GF-D8 (cell line): ENCODE results near the gene ACOX3.
"Not testable (repeated sequence)": the region's sequence is repeated elsewhere in the genome, so short reads cannot be mapped to it uniquely, and the experiment has no call there.

Experiments
- DNase-seq: peaks from one replicate; lab custom pipeline; 2025; lab: John Stamatoyannopoulos, UW

Gene ACOX3

DNA sequence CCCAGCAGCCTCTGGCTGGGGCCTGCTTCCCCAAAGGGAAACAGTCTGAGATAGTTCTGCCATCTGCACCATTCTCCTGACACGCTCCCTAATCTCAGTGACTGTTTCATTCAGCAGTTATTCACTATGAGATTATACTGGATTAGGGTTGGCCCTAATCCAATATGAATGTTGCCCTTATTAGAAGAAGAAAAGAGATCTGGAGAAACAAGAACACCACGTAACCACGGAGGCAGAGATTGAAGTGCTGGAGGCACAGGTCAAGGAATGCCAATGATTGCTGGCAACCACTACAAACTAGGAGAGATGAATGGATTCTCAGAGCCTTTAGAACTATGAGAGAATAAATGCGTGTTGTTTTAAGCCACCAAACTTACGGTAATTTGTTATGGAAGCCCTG is 7.4 kb downstream of the ACOX3 start:
- no peak for DNase-seq

DNA sequence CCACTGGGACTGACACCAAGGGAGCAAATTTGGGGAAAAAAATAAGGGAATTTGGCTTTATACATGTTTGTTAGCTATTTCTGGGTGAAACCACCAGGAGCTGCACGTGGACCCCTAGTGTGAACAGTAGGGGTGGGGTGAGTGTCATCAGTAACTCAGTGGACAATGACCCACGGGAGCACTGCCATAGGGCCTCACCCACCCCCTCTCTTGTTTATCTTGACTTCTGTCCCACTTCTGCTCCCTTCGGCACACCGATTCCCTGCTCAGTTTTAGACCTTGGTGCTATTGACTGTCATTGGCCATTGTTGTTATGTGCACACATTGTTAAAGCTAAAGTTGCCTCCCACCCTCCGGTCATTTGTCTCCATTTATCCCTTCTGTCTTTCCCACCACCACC is 9.0 kb downstream of the ACOX3 start:
- DNase-seq, result no peak

DNA sequence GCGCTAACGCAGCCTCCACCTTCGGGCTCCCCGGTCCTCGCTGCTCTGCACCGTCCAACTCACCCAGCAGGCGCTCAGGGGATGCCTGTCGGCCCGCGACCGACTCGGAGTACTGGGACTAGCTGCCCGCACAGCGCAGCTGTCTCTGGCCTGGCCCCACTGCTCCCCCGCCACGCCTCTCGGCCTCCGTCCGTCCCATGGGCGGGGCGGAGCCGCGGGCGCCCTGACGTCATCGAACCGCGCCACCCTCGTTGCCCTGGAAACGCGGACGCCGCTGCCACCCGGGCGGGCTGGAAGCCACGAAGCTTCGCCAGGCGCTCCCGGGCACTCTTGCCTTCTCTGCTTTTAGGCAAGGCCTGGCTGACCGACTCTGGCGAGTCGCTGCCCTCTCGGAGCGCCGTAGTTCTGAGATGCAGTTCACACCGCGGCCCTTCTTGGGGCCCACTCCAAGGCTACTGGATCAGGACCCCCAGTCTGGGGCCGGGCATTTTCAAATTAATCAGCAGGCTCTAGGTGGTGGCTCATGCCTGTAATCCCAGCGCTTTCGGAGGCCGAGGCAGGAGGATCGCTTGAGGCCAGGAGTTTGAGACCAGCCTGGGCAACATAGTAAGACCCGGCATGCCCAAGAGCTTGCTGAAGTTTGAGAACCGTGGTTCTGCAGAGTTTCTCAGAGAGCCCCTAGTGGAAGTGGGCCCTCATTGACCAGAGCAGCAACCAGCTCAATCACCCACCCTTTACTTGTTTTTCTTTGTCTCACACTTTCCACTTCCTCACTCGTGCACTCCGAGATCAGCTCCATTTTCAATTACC is 12.0 kb downstream of the ACOX3 start:
- DNase-seq, result peak; percentile 44

DNA sequence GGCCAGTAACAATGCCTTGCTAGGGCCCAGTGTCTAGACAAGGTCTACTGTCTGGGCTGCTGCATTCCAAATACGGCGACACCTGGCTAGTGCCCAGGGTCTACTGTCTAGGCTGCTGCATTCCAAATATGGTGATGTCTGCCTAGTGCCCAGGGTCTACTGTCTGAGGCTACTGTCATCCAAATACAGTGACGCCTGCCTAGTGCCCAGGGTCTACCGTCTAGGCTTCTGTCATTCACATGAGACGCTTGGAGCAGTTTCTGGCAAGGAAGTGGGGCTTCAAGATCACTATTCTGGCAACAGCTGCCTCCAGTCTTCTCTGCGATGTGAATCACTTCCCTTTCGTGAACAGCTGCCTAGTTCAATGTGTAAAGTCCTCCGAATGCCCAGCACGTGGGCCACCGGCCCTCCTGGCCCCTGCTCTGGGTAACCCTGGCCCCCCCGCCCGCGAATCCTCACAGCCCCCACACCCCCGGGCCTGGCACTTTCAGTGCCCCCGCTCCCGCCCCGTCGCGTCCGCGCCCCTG is 12.7 kb downstream of the ACOX3 start:
- no peak for DNase-seq

DNA sequence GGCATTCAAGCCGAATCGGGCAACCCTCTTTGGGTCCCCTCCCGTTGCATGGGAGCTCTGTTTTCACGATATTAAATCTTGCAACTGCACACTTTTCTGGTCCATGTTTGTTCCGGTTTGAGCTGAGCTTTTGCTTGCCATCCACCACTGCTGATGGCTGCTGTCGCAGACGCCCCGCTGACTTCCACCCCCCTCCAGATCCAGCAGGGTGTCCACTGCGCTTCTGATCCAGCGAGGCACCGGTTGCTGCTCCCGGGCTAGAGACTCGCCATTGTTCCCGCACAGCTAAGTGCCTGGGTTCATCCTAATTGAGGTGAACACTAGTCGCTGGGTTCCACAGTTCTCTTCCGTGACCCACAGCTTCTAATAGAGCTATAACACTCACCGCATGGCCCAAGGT is 13.3 kb downstream of the ACOX3 start:
- DNase-seq, result no peak

DNA sequence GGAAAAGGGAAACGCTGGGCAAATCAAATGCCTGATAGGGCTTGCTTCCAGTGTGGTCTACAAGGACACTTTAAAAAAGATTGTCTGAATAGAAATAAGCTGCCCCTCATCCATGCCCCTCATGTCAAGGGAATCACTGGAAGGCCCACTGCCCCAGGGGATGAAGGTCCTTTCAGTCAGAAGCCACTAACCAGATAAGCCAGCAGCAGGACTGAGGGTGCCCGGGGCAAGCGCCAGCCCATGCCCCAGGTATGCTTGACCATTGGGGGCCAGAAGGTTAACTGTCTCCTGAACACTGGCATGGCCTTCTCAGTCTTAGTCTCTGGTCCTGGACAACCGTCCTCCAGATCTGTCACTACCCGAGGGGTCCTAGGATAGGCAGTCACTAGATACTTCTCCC is 17.7 kb downstream of the ACOX3 start:
- DNase-seq, result no peak

DNA sequence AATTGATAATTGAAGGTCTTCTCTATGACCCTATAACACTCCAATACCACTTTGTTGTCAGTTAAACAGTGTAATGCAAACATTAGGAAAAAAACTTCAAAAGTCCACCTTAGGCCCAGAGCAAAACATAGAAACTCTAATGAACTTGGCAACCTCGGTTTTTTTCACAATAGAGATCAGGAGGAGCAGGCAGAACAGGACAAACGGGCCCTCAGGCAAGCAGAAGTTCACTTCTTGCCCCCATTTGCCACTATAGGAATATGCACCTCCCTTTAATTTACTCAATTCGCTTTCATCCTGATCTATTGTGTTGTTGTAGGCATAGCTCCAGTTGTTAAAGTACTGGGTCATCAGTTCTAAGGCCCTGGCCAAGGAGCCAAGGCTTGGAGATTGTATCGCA is 18.2 kb downstream of the ACOX3 start:
- no peak for DNase-seq

DNA sequence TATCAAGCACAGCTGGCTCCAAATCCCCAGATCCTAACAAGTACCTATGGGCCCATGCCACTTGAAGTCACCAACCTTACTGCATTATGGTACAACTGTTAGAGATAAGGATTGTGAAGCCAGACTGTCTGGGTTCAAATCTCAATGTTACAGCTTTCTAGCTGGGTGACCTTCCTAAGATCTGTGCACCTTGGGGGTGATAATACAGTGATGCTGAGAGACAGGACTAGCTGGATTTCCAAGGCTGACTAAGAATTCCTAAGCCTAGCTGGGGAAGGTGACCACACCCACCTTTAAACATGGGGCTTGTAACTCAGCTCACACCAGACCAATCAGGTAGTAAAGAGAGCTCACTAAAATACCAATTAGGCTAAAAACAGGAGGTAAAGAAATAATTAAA is 20.4 kb downstream of the ACOX3 start:
- not testable (repeated sequence) for DNase-seq

DNA sequence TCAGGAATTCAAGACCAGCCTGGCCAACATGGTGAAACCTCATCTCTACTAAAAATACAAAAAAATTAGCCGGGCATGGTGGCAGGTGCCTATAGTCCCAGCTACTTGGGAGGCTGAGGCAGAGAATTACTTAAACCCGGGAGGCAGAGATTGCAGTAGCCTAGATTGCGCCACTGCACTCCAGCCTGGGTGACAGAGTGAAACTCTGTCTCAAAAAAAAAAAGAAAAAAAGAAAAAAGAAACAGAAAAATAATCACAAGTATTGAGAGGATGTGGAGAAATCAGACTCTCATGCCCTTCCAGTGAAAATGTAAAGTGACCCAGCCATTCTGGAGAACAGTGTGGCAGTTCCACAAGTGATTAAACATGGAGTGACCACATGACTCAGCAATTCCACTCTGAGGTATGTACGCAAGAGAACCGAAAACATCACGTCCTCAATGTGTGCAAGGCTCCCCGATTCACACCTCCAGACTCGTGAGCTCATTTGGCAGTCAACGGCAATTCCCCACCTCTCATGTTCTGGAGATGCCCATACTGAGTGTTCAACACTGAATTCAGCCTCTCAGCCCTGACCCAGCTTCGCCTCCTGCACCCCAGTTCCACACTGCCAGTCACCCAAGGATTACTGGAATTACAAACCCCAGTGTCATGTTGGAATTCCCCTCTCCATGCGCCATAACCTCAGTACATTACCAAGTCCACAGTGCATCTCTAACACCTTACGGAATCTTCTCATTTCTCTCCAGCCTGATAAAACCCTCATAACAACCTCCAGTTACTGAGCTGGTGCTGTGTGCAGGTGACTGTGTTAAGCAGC is 21.1 kb downstream of the ACOX3 start:
- no peak for DNase-seq

DNA sequence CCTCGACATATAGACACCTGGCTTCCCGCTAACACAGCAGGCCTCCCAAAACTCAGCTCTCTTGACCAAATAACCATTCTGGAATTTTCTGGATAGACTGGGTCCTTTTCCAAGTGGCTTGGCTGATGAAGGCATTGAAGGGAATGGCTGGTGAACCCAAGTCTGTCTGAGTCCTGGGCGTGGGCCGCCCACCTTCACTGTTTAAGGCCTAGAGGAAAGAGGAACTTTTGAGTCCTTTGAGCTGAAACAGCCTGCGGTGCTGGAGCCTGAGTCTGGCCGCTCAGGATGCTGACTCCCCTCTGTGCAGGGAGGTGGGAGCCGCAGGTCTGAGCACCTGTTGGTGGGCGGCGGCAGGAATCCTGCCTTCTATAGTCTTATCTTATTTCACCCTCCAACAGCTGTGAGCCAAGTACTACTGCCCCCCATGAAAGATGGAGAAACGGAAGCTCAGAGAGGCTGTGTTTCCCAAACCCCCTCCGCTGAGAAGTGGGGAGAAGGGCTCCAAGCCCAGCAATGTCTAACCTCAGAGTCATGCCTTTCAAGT is 23.4 kb downstream of the ACOX3 start:
- DNase-seq, result no peak

DNA sequence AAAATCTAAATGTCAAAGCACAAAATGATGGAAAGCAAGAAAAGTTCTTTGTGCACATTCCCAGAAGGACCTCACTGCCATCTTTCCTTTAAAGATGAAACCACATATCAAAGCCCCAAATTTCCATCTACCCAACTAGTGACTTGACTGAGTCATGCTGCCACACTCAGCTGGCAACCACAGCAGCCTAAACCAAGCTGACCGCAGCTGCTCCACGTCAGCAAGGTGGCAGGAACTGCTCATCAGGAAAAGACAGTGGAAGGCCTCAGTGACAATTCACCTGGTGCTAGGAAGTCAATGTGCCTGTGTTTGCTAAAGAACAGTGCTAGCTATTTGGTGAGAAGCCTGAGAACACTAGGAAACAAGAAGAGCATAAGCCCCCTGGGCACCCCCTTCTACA is 26.1 kb downstream of the ACOX3 start:
- no peak for DNase-seq

DNA sequence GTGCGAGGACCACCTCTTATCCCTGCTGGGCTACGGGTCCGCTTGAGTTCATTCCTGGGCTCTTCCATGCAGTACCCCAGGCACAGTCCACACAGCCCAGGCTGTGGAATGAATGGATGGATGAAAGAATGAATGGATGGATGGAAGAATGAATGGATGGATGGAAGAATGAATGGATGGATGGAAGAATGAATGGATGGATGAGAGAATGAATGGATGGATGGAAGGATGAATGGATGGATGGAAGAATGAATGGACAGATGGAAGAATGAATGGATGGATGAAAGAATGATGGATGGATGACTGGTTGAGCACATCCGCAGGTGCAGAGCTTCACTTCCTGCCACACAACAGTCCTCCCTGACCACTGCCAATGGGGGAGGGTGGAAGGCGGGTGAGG is 28.2 kb downstream of the ACOX3 start:
- no peak for DNase-seq

DNA sequence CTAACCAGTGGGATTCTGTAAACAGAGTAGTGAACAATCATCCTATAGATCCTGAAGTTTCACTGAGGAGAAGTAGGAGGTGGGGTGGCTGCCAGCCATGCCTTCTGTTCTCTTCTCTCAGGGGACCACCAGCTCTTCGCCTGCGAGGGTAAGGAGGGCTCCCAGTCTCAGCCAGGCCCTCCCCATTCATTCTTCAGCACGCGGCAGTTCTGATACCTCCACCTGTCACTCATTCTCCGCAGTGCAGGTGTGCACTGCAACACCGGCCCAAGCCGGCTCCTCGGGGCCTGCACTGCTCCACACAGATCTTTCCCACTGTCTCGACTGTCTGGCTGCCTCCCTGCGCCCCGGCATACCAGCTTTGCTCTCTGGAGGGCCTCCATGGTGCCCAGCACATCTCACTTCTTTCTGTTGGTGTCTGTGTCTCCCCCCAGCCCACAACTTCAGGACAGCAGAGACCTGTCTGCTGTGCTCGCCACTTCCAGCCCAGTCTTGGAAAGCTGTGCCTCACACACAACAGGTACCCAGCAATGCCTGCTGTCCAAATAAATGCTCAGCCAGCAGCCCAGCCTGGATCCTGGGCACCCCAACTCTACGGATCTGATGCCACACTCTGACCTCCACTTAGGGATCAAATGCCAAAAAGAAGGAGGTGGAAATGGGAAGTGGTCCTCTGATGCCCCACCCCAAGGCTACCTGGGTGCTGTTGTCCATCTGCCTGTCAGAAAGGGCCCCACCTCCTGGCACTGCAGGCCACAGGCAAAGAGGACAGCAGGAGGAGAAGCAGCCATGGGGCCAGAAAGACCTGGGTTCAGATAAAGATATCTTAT is 29.0 kb downstream of the ACOX3 start:
- no peak for DNase-seq

DNA sequence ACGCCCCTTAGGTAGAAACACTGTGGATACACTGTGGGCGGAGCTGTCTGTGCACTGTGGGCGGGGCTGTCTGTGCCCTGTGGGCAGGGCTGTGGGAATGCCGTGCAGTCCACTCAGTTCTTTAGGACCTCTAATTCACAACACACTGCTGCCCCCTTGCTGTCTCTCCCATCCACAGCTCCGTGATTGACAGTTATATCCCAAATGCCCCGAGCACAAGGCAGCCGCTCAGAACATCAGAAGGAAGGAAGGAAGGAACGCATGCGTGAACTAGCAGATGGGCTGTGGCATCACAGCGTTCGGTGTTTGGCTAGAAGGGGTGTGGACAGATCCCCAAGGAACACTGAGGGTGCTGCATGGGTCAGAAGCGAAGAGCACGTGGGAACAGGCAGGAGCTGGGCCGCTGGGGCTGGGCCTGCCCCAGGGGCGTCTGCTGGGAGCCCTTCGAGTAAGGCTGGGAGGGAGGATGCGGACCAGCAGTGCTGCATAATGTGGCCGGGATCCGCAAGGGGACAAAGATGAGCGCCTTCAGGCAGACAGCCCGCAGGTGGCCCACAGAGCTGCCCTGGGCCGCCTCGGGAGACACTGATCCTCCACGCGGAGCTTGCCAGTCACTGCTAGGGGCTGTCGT is 29.8 kb downstream of the ACOX3 start:
- DNase-seq, result no peak

DNA sequence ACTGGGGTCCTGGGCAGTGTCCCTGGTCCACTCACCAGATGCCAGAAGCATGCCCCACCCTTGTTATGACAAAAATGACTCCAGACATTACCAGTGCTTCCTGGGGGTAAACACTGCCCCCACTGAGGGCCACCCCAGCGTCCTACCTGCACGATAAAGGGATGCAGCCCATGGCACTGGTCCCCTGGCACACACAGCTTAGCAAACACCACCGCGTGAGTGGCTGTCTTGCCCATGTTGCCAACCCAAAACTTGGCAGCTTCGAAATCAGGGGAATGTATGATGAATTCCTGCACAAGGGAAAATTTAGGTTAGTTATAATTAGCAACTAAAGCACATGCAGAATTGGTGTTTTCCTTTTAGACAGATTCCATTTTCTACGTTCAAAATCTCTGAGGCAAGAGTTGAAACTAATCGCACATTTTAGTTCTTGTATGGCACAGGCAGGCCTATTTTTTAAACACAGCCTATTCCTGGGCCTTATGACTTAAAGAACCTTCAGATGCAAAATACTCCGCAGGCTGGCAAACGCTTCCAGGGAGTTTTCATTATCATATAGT is 30.4 kb downstream of the ACOX3 start:
- no peak for DNase-seq

DNA sequence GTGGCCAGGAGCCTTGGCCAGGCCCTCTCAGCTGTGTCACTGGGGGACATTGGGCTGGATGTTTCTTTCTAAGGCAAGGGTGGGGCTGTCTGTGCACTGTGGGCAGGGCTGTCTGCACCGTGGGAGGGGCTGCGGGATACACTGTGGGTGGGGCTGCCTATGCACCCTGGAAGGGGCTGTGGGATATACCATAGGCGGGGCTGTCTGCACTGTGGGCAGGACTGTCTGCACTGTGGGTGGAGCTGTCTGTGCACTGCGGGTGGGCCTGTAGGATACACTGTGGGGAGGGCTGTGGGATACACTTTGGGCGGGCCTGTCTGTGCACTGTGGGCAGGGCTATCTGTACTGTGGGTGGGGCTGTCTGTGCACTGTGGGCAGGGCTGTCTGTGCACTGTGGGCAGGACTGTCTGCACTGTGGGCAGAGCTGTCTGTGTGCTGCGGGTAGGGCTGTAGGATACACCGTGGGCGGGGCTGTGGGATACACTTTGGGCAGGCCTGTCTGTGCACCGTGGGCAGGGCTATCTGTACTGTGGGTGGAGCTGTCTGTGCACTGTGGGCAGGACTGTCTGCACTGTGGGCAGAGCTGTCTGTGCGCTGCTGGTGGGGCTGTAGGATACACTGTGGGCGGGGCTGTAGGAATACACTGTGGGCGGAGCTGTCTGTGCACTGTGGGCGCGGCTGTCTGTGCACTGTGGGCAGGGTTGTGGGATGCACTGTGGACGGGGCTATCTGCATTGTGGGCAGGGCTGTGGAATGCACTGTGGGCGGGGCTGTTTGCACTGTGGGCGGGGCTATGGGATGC is 31.1 kb downstream of the ACOX3 start:
- DNase-seq, result no peak

DNA sequence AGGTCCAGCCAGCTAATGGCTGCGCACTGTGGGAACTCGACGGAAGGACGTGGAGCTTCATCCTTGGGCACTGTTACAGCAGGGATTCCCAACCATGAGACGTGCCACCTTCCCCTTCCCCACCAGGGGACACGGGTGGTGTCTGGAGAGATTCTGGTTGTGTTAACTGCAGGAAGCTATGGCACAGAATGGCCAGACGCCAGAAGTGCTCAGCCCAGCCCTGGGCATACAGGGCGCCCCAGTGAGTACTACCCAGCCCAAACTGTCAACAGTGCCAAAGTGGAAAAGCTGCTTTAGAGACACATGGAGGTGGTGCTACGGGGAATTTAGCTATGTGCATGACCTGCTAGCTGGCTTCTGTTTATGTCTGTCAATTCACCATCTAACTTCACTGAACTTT is 32.8 kb downstream of the ACOX3 start:
- DNase-seq, result no peak

DNA sequence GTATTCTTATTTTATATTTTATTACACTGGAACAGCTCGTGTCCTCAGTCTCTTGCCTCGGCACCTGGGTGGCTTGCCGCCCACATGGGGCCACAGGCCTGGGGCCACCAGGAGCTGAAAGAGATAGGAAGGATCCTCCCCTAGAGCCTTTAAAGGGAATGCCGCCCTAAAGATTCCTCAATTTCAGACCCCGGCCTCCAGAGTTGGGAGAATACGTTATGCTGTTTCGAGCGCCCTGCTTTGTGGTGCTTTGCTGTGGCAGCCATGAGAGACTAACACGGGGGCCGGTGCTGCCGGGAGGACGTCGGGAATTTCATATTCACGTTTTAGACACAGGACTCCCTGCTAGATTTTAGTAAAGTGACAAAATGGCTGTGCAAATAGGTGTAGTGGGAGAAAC is 33.2 kb downstream of the ACOX3 start:
- DNase-seq, result no peak

DNA sequence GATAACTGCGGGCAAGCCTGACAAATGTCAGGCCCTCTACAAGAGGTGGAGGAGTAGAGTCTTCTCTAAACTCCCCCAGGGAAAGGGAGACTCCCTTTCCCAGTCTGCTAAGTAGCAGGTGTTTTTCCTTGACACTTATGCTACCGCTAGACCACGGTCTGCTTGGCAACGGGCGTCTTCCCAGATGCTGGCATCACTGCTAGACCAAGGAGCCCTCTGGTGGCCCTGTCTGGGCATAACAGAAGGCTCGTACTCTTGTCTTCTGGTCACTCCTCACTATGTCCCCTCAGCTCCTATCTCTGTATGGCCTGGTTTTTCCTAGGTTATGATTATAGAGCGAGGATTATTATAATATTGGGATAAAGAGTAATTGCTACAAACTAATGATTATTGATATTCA is 33.6 kb downstream of the ACOX3 start:
- DNase-seq, result not testable (repeated sequence)

DNA sequence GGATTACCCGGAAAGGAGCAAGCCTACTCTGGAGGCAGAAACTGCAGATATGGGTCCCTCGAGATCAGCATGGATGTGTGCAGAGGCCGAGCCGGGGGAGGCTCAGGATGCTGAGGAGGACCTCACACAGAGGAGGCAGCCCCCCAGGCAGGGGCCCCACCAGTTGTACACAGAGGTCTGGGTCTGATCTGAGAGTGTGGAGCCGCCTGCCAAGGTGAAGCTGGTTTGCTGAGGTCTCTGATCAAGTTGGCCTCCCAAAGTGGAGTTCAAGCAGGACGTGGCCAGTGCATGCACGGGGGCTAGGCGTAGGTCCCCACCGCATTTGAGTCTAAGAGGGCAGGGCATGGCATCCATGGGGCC is 35.0 kb downstream of the ACOX3 start:
- DNase-seq, result no peak
